A549 (cell line): ENCODE measurements around the gene L3MBTL4.

Experiments used
- EHMT2 ChIP-seq: fragments of 200-600 bp; sonication (generic); IDR thresholded peaks from 2 replicates; pipeline ENCODE4 v1.6.1; 2016; ENCODE audit warnings: antibody characterized with exemption, low read depth, mild to moderate bottlenecking, moderate library complexity
- FOSL2 ChIP-seq, 2 experiments: fragments of 450-650 bp in 1 of 2; fragments of >200 bp in 1 of 2; sonication (Bioruptor Twin) in 1 of 2; formaldehyde crosslinking; IDR thresholded peaks; 2 replicates each; pipeline versions ENCODE4 v1.5.0 to v1.6.1; 2016 to 2020; ENCODE audit warnings: mild to moderate bottlenecking in 1 of 2, moderate library complexity in 1 of 2
- RCOR1 ChIP-seq: fragments of 150-350 bp; IDR thresholded peaks from 2 replicates; pipeline ENCODE4 v1.6.1; 2014; ENCODE audit warnings: antibody characterized with exemption, low read length, low read depth
- TF ChIP-seq, protein P1 (sequence below): fragments of >200 bp; sonication (Bioruptor Twin); formaldehyde crosslinking; IDR thresholded peaks from 3 replicates; pipeline ENCODE4 v1.5.1; 2016
- TF ChIP-seq, protein P2 (sequence below): IDR thresholded peaks from 2 replicates; pipeline ENCODE4 v1.6.1; 2012
- TF ChIP-seq, protein P3 (sequence below): IDR thresholded peaks from 2 replicates; pipeline ENCODE4 v1.6.1; 2012

DNA sequence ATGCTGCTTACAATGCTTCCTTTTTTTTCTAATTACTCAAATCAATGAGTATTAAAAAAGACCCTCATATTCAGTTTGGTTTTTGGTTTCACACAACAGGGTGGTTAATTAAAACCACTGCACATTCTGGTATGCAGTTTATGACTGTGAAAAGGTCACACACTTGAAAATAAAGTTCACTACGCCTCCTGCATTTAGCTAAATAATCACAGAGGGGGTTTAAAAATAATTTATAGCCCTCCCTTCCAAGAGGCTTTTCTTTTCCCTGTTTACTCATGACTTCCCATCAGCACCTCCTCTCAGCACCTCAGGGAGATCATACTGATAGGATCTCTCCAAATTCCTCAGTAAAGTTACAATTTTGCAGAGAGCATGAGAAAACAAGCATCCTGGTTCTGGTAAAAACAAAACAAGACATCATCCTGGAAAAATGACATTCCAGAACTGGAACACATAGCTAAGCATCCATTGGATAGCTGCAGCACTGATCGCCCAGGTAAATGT lies 389.9 kb downstream of the L3MBTL4 start:
- TF ChIP-seq, protein P1, sequence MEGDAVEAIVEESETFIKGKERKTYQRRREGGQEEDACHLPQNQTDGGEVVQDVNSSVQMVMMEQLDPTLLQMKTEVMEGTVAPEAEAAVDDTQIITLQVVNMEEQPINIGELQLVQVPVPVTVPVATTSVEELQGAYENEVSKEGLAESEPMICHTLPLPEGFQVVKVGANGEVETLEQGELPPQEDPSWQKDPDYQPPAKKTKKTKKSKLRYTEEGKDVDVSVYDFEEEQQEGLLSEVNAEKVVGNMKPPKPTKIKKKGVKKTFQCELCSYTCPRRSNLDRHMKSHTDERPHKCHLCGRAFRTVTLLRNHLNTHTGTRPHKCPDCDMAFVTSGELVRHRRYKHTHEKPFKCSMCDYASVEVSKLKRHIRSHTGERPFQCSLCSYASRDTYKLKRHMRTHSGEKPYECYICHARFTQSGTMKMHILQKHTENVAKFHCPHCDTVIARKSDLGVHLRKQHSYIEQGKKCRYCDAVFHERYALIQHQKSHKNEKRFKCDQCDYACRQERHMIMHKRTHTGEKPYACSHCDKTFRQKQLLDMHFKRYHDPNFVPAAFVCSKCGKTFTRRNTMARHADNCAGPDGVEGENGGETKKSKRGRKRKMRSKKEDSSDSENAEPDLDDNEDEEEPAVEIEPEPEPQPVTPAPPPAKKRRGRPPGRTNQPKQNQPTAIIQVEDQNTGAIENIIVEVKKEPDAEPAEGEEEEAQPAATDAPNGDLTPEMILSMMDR = no peak
- TF ChIP-seq, protein P2, sequence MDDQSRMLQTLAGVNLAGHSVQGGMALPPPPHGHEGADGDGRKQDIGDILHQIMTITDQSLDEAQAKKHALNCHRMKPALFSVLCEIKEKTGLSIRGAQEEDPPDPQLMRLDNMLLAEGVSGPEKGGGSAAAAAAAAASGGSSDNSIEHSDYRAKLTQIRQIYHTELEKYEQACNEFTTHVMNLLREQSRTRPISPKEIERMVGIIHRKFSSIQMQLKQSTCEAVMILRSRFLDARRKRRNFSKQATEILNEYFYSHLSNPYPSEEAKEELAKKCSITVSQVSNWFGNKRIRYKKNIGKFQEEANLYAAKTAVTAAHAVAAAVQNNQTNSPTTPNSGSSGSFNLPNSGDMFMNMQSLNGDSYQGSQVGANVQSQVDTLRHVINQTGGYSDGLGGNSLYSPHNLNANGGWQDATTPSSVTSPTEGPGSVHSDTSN = no peak
- TF ChIP-seq FOSL2 (IDR thresholded peaks at IDR 0.05) (no peak), FOSL2 (CRISPR knock-in tag; IDR thresholded peaks at IDR 0.05) (no peak), EHMT2 (no peak), RCOR1 (no peak)
- TF ChIP-seq, protein P3, sequence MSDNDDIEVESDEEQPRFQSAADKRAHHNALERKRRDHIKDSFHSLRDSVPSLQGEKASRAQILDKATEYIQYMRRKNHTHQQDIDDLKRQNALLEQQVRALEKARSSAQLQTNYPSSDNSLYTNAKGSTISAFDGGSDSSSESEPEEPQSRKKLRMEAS = no peak
